SH-SY5Y (cell line): ENCODE results near the gene MAGI2.

Source experiments
- GATA2 ChIP-seq: IDR thresholded peaks from 2 replicates; pipeline ENCODE4 v1.6.1; 2011; ENCODE audit warnings: mild to moderate bottlenecking, low read depth, low read length
- GATA3 ChIP-seq: IDR thresholded peaks from 2 replicates; pipeline ENCODE4 v1.6.1; 2011; ENCODE audit warnings: low read depth, mild to moderate bottlenecking, low read length, moderate library complexity

Gene MAGI2

DNA sequence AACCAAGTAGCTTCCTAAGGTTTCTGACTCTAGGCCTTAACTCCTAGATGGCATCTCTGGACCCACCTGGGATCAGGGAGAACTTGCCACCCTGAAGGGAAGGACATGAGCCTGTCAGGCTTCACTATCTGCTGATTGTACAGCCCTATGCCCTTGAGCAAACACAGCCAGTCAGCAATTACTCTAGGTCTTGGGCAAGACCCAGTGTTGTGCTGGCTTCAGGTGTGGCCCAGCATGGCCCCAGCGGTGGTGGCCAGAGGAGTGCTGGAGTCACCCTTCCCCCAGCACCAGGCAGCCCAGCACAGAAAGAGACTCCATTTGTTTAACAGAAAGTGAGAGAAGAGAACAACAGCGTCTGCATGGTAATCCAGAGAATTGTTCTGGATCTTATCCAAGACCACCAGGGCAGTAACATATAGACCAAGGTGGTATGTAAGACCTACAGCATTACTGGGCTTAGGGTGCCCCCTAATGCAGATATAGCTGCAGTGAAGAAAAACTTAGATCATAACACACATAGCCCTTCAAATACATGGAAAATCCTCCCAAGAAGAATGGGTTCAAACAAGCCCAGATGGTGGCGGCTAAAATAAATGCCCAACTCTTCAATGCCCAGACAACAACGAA is 207.7 kb downstream of the MAGI2 start:
- TF ChIP-seq GATA2 (no peak), GATA3 (no peak)

DNA sequence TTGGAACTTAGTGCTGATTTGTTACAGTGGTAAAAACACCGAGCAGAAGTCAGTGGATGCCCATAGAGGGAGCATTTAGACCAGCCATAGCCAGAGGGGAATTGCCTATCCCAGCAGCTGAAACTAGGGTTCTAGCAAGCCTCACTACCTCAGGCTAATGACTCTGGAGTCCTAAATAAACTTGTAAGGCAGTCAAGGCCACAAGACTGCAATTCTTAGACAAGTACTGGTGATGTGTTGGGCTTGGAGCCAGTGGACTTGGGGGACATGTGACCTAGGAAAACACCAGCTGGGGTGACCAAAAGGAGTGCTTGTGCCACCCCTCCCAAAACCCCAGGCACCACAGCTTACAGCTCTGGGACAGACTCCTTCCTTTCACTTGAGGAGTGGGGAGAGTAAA is 209.0 kb downstream of the MAGI2 start:
- TF ChIP-seq GATA2 (no peak), GATA3 (no peak)

DNA sequence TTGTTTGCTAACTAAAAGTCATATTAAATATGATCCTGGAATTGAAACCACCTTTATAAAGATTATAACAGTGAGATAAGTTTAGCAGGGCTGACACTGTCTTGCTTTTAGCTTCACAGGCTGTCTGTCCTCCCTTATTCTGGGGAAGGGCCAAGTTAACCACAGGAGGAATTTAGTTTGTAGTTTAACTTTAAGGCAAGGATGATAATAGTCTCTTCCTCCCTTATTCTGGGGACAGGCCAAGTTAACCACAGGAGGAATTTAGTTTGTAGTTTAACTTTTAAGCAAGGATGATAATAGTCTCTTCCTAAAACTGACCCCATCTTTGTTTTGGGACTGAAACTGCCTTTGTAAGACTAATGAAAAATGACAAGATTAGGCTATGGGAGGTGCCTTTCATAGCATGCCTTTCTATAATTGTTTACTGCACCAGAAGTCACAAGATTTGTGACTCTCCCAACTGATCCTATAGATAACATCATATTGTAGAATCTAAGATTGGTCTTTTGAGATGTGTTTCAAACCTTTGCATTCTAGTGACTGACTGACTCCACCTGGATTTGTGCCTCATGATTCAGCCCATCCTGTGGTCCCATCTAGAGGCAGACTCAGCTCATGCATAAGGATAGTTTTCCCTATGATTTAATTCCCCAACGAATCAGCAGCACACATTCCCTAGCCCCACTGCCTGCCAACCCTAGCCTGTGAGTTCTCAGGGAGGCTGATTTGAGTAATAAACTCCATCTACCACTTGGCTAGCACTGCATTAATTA is 212.0 kb downstream of the MAGI2 start:
- no peak for TF ChIP-seq GATA3
- TF ChIP-seq GATA2, result no peak

- TF ChIP-seq GATA2 (peak; percentile 48; the same call in 1 of the 2 replicates), GATA3 (peak; percentile 85)
Measured at GRCh38 chr7:79240413-79240812, 213.1 kb downstream of the MAGI2 start.

- no peak for TF ChIP-seq GATA2
- TF ChIP-seq GATA3, result no peak
Measured at GRCh38 chr7:79236352-79237028, 217.0 kb downstream of the MAGI2 start.

- TF ChIP-seq GATA2 (no peak), GATA3 (no peak)
Measured at GRCh38 chr7:79227044-79227443, 226.4 kb downstream of the MAGI2 start.

DNA sequence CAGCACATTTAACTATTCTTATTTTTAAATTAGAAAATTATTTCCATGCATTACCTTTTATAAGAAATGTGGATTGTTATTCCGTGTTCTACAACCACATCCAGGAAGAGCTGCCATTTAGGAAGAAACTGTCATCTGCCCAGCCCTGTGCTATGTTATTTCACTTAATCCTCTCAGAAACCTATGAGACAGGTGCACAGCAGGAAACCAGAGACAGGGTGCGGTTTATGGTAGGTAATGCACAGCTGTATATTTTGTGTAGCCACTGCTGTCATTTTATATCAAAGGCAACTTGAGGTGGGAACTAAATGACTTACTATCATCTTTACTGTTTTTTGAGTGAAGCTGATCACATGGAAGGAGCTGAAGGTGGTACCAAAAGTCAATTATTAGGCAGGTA is 232.3 kb downstream of the MAGI2 start:
- TF ChIP-seq GATA3, result no peak
- no peak for TF ChIP-seq GATA2

DNA sequence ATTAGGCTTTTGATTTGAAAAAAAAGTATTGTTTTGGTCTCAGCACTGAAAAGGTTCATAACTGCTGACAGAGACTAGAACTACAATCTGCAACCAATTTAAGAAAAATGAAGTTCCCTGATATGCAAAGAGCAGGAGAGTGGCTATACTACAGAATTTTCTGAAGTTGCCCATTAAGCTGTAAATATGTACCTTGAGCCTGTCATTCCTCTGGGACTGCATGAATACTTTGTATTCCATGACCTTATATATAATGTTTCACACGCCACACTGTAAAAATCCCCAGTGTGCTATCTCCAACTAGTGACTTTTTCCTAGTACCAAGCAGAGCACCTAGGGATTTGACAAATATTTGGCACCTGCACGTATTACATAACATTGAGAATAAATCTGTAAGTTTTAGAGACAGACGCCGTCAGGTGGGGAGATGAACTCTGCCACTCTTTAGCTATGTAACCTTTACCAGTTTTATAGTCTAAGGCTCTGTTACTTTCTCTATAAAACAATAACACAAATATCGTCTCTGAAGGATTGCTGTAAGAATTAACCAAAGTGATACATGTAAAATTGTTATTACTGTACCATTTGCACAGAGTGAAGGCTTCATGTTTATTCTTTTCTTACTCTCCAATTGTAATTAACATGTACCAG is 235.4 kb downstream of the MAGI2 start:
- no peak for TF ChIP-seq GATA2
- TF ChIP-seq GATA3, result no peak

DNA sequence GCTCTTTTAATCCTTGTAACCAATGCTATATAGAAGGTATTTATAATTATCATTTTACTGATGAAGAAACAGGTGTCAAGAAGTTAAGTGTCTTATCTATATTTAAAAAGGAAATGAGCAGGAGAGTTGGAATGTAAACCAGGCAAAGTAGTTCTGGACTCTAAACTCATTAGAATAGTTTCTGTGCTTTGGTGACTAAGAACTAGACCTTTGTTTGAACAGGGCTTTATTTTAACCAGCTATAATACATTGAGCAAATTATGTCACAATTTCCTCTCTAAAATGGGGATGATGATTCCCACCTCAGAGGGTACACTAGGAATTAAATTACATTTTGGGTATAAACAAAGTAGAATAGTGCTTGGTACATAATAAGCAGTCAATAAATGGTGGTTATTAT is 236.0 kb downstream of the MAGI2 start:
- TF ChIP-seq GATA2, result no peak
- no peak for TF ChIP-seq GATA3

DNA sequence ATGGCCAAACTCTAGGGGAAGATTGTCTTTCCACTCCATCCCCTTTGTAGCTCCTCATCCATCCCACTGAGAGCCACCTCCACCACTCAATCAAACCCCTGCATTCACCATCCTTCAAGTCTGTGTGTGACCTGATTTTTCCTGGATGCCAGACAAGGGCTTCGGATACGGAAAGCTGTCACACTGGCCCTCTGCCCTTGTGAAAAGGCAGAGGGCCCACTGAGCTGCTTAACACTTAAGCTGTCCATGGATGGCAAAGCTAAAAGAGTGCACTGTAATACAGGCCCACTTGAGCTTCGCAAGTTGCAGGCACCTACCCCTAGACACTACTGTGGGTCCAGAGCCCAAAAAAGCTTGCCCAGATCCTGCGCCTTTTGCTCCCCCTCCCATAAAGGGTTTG is 237.2 kb downstream of the MAGI2 start:
- no peak for TF ChIP-seq GATA2
- no peak for TF ChIP-seq GATA3

GRCh38 chr7:79212334-79212733 is 241.1 kb downstream of the MAGI2 start:
- TF ChIP-seq GATA3 (no peak), GATA2 (no peak)

GRCh38 chr7:79211724-79212123 is 241.7 kb downstream of the MAGI2 start:
- TF ChIP-seq GATA3 (no peak), GATA2 (no peak)

DNA sequence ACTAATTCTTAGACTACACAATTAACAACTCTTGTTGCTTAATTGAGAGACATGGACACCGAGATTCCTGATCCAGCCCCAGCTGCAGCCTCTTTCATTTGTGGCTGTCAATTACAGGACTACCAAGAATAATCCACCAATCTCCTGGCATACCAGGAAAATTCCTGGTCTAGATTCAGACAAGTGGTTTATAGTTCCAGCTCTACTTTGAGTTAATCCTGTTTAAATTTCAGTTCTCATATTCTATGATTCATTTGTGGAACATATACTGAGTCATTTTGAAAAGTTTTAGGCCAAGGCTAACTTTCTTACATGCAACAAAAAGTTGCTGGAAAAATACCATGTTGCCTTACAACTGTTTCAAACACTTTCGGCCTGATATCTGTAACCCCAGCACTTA is 253.5 kb downstream of the MAGI2 start:
- no peak for TF ChIP-seq GATA3
- no peak for TF ChIP-seq GATA2

DNA sequence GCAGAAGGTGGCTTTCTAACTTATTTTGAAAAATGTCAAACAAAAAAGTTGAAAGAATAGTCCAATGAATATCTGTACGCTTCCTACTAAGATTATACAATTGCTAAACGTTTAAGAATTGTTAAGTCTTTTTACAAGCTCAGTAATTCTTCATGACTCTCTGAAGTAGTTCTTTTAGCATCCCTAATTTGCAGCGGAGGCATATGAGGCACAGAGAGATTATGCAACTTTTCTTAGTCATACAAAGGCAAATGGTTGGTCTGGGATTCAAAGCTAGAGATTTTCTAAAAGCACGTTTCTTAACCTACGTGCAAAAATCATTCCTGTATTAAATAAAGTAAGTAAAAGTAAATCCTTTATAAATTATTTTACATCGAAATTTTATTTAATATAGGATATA is 254.2 kb downstream of the MAGI2 start:
- TF ChIP-seq GATA2 (no peak), GATA3 (no peak)
